ENCODE measurements around the gene TXNRD1.
"Not testable (repeated sequence)": the region's sequence is repeated elsewhere in the genome, so short reads cannot be mapped to it uniquely, and the experiment has no call there.

Gene TXNRD1

DNA sequence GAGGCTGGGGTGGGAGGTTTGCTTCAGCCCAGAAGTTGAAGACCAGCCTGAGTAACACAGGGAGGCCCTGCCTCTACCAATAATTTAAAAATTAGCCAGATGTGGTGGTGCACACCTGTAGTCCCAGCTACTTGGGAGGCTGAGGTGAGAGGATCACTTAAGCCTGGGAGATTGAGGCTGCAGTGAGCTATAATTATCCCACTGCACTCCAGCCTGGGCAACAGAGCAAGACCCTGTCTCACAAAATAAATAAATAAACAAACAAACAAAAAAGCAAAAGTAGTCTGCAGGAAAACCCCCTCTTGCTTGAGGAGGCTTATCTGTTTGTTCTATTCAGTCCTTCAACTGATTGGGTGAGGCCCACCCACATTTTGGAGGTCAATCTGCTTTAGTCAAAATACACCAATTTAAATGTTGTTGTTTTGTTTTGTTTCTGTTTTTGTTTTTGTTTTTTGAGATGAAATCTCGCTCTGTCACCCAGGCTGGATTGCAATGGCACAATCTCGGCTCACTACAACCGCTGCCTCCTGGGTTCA, 24.9 kb upstream of the TXNRD1 start:
- no peak for DNase-seq (ENCODE audit: low read depth)

DNA sequence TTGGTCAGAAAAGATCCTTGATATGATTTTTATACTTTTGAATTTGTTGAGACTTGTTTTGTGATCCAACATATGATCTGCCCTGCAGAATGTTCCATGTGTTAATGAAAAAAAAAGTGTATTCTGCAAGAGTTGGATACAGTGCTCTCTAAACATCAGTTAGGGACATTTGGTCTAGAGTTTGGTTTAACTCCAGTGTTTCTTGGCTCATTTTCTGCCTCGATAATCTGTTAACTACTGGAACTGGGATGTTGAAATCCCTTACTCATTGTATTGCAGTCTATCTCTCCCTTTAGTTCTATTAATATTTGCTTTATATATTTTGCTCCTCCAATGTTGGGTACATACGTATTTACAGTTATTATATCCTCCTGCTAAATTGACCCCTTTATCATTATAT, 18.3 kb upstream of the TXNRD1 start:
- peak; percentile 83 for DNase-seq (ENCODE audit: low read depth)

DNA sequence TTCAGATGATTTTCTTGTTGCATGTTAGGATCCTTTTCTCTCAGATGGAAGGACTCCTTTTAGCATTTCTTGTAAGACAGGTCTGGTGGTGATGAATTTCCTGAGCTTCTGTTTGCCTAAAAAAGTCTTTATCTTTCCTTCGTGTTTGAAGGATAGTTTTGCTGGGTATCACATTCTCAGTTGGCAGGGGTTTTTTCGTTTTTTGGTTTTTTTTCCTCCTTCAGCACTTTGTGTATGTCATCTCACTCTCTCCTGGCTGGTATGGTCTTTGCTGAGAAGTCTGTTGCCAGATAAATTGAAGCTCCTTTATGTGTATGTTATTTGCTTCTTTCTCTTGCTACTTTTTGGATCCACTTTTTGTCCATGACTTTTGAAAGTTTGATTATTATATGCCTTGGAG, 15.6 kb upstream of the TXNRD1 start:
- DNase-seq (ENCODE audit: low read depth), result no peak

DNA sequence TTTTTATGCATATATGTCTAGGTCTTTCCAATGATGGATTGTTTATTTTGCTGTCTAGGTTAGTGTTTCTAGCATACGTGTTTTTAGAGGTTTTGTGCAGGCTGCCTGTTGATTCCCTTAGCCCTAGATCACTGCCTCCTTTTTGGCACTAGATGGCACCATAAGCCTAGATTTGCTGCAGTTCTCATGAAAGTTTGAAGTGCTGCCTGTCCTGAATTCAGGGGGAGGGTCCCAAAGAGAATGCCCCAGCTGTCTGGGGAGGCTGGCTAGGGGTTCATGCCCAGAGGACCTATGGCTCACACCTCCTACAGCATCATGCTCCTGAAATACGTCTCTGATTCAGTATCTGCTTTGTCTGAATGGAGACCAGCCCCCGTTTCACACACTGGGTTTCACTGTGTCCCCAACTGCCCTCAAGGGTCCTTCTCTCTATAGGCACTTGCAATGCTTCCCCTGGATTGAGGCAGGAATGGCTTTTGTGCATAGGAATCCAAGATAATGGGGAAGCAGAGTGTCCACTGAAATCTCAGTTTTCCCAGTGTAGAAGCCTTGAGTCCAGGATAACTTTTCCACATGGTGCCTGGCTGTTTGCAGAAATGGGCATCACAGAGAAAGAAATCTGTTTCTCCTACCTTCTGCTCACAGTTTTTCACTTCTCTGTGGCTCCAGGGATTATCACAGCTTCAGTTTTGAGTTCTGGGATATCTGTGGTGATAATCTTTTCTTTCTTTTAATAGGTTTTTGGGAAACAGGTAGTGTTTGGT, 14.2 kb upstream of the TXNRD1 start:
- no peak for DNase-seq (ENCODE audit: low read depth)

DNA sequence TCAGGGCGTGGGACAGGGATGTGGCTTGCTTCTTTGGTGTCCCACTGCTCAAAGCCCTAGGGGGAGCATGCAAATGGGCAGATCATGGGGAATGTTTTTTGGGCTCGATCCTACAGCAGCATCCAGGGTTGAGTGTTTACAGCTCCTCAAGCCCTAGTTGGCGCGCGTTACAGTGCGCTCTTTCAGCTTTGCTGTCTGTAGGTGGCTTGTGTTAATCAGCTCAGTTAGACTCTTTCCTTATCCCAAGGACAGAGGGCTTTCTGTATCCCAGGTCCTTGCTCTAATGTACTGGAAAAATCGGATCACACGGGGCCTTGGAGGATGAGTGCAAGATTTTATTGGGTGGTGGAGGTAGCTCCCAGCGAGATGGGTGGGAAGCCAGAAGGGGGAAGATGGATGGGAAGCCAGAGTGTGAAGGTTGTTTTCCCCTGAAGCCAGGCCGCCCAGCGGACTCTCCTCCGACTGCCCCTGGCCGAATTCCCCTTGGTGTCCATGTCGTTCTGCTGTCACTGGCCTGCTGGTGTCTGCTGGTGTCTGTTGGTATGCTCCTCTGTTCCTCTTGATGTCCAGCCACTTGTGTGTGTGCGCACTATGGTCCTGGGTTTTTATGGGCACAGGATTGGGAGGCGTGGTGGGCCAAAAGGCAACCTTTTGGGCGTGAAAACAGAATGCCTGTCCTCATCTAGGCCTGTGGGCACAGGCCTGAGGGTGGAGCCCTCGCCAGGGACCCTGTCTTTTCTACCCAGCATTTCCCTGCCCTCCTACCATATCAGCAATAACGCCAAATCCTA, 10.7 kb upstream of the TXNRD1 start:
- no peak for DNase-seq (ENCODE audit: low read depth)

DNA sequence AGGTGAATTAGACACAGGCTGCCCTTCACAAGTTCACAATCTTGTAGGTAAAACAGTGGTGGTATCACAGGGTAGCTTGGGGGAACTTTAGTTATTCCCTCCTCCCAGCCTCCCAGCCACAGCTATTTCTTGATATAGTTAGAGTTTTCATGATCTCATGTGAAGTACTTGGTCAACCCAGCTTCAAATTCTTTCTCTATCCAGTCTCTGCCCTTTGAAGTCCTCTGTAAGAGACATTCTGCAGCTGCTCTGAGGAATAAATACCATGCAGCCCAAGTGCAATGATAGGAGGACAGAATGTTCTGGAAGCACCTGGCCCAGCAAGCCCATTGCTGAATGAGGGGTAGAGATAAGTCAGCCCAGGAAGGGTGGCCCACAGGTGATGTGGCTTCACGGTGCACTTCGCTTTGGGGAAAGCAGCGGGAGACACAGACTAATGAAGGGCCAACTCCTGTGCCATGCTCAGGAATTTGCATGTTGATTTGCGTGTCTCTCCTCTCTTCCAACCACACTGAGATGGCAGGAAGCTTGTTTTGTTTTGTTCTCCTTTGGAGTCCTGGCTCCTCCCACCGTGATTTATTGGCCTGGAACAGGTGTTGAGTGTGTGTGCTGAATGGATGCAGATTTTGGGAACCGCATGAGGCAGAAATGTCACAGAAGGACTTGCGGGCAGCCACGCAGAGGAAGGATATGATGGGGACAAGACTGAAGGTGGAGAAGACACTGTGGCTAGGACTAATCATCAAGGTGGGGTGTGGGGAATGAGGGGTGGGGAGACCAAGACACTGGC, 8.0 kb upstream of the TXNRD1 start:
- no peak for DNase-seq (ENCODE audit: low read depth)

DNA sequence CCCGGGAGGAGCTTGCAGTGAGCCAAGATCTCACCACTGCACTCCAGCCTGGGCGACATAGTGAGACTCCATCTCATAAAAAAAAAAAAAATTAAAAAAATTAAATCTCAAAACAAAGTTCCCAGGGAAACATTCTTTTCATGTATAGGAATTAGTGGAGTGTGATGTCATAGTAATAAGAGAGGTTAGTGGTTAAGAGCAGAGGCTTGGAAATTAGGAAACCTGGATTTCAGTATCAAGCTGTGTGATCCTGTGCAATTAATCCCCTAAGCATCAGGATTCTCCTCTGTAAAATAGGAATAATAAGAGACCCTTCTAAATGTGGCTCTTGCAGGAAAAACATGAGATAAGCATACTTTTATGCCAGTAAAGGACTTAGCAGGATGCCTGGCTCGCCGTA, 3.1 kb upstream of the TXNRD1 start:
- DNase-seq (ENCODE audit: low read depth), result no peak

DNA sequence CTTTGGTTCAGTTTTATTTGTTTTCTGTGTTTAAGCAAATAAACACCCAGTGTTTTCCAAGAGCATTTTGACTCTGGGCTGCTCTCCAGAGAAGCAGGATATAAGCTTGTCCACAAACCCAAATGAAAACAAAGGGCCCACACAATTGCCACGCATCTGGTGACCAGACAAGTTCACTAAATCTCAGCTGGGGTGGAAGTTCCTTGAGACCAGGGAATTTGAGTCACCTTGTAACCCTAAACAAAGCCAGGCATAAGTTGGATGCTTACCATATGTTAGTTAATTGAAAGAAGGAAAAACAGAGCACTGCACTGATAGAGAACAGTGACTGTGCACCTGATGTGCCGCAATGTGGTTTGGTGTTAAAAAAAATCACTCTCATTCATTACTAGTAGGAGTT, 1.6 kb upstream of the TXNRD1 start:
- peak; percentile 27 for DNase-seq (ENCODE audit: low read depth)

DNA sequence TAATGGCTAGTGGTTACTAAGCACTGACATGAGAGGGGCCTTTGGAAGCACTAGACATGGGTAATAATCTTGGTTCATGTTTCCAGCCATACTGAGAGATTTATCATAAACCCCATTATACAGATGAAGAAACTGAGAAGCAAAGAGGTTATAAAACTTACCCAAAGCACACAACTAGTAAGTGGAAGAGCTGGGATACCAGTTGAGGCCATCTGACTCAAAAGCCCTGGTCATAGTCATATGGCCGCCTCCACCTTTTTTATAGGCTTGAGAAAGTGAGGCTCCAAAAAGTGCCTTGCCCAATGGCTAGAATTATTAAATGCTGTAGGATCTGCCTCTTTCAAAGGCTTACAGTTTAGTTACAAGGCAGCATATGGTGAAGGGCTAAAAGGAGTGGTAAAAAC, 944 bp downstream of the TXNRD1 start:
- no peak for DNase-seq (ENCODE audit: low read depth)

DNA sequence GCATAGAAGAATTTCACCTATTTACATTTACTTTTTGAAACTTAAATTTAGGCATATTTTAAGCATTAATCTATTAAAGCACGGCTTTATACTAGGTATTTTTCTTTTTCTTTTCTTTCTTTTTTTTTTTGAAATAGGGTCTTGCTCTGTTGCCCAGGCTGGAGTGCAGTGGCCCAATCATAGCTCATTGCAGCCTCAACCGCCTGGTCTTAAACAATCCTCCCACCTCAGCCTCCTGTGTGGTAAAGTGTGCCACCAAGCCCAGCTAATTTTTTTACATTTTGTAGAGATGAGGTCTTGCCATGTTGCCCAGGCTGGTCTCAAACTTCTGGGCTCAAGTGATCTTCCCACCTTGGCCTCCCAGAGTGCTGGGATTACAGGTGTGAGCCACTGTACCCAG, 2.9 kb downstream of the TXNRD1 start:
- not testable (repeated sequence) for DNase-seq (ENCODE audit: low read depth)

DNA sequence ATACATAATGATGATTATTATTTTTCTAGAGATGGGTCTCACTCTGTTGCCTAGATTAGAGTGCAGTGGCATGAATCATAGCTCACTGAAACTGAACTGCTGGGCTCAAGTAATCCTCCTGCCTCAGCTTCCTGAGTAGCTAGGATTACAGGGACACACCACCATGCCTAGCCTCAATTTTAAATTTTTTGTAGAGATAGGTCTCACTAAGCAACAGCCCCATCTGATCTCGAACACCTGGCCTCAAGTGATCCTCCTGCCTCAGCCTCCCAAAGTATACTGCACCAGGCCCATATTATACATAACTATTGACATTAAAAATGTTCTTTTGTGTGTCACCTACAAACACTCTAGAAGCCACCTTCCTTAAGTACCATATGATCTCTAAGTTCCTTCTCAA, 3.4 kb downstream of the TXNRD1 start:
- DNase-seq (ENCODE audit: low read depth), result no peak

DNA sequence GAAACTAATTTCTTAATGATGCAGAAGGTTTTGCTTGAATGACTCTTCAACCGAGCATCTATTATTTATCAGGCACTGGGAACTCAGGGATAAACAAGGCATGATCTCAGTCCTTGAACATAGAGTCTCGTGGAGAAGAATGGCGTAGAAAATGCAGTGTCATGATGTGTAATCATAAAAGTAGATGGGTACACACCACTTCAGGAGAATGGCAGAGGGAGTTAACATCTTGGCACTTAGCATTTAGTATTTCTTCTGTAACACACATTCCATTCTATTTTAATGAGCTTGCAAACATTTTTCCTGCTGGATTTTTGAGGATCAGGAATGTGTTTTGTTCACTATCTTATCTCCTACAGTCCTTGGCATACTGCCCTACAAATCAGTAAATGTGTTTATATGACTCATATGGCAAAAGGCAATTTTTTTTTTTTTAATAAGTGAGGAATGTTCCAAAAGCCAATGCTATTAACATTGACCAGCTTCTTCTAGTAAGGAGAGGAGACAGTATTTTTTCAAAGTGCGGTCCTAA, 3.8 kb downstream of the TXNRD1 start:
- peak; percentile 83 for DNase-seq (ENCODE audit: low read depth)

DNA sequence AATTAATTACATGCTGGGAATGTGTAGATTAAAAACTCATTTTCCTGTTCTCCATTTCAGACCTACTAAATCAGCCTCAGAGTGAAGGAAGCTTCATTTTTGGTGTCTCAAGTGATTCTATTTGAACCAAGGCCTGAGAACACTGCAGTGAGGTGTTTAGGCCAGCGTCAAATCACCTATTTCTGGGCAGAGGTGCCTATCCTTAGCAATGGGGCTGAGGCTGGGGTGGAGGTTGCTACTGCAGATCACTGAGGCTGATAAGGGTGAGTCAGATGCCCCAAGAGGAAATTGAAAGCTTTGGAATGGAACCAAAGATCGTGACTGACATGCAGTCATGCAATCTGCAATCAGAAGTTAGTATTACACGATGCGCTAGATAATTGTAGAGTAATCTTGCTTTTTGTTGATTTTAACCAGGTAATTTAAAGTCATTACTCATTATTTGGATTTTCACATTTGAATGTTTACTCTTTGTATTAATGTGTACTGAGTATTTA, 4.4 kb downstream of the TXNRD1 start:
- DNase-seq (ENCODE audit: low read depth), result peak; percentile 54

DNA sequence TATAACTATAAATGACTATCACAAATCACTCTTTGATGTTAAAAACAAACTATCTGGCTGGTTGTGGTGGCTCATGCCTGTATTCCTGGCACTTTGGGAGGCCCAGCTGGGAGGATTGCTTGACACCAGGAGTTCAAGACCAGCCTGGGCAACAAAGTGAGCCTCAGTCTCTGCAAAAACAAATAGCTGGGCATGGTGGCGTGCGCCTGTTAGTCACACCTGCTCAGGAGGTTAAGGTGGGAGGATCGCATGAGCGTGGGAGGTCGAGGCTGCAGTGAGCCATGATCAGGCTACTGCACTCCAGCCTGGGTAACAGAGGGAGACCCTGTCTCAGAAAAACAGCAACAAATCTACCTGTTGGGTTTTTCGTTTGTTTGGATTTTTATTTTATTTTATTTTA, 5.4 kb downstream of the TXNRD1 start:
- no peak for DNase-seq (ENCODE audit: low read depth)

DNA sequence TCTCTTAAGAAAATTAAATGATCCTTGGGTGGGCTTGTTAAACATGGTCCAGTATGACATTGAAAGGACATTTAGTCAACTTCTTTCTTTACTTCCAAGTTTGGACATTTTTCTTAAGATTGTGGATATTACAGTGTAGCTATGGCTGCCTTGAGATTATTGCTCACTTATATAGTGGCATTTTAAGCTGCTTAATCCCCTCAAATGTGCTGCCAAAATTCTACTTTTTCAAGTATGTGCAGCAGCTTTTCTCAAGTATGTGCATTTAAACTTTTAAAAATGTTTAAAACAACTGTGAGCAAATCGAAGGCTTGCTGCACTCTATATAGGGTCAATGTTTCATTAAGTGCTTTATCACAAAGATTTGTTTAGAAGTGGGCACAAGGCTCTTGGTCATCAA, 7.4 kb downstream of the TXNRD1 start:
- DNase-seq (ENCODE audit: low read depth), result no peak

DNA sequence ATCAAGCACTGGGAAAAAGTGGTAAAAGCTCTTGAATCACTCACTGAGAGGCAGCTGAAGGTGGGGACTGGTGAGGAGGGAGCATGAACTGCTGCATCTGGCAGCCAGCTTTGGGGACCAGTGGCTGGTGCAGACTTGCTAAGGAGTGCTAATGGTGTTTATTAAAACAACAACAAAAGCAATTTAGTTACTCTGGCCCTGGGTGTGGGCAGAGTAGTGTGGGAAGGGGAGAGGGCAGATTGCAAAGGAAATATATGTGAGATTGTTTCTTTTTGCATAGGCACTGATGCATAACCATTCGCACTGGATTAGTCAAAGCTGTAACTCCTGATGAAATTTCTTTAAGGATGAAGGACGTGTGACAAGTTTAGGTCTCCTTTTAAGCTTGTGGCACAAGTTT, 8.1 kb downstream of the TXNRD1 start:
- no peak for DNase-seq (ENCODE audit: low read depth)

DNA sequence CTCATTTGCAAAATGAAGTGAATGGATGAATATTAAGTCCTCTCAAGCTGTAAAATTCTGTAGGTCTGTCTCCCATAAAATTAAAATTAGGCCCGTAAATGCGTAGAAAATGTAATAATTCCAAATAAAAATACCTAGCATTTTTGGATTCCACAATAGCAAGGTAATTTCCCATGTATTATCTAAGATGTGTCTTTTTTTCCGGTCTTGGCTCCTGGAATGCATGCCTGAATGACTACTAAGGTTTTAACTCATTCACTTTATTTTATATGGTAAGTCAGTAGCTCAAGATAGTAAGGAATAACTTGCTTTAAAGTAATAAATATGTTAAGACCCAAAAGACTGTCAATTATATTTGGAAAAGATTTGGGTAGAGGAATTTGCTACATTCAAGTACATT, 11.1 kb downstream of the TXNRD1 start:
- DNase-seq (ENCODE audit: low read depth), result no peak

DNA sequence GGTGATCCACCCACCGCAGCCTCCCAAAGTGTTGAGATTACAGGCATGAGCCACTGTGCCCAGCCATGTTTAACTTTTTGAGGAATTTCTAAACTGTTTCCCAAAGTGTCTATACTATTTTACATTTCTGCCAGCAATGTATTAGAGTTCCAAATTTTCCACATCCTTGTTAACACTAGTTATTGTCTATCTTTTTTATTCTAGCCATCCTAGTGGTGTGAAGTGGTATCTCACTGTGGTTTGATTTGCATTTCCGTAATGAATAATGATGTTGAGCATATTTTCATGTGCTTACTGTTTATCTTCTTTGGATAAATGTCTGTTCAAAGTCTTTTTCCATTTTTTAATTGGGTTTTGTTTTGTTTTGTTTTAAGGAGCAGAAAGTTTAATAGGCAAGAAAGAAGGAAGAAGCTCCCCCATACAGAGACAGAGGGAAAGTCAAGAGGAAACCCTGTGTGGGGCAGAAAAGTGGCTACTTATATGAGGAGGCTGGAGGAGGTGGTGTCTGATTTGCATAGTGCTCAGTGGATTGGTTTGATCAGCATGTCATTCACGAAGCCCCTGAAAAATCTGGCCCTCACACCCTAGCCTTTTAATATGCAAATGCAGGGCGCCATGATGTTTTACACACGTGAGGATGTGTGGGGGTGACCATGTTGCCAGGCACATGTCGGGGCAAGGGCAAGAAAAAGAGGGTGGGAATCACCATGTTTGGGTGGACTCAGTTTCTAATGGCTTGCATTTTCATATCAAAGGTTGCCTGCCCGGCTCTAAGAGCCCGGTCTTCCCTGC, 14.9 kb downstream of the TXNRD1 start:
- DNase-seq (ENCODE audit: low read depth), result no peak

DNA sequence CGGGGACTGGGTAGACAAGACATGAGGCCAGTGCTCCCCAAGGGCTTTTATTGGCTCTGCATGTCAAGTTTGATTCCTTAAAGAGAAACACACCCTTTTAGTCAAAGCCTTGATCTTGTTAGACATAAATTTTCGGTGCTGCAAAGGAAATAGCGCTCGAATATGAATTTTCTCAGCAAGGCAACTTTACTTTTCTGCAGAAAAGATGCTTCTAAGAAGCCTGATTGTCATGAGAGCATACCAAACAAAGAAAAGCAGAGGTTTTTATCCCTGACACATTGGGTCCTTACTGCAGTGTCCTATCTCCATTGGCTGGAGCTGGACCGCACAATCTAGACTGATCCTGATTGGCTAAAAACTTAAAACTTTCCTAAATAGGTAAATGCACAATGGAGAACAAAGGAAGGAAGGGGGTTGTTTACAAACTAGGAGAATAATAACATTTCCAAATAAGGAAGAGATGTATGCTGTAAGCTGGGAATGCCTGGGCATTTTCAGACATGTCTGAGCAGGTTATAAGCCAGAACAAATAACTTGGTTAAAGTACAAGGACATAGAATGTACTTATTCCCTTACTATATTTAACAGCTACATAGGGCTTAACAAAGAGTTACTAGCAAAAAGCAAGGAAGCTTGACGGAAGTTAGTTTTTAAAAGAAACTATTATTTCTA, 17.2 kb downstream of the TXNRD1 start:
- DNase-seq (ENCODE audit: low read depth), result no peak

DNA sequence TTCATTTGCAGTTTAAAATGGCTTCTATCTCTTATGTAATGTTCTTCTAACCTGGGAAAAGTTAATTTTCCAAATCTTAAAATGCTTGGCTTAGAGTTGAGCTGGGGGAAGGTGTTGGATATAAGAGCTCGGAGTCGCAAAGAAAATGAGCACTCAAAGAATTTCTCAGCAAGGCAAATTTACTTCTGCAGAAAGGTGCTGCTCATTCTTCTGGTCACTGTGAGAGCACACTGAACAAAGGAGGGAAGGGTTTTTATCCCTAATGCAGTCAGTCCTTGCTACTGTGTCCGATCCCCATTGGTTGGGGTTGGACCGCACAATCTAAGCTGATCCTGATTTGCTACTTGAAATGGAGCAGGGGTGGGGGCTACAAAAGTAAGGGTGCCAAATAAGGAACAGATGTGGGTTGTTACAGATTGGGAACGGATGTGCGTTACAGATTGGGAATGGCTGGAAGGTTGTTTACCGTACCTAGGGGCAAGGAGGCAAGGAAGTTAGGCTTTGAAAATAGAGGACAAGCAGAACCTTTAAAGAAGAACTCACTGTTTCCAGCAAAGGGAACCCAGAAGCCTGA, 19.4 kb downstream of the TXNRD1 start:
- DNase-seq (ENCODE audit: low read depth), result no peak
